Activated naive CD4-positive, alpha-beta T cell treated with anti-CD3 and anti-CD28 coated beads for 36 hours (primary cell): ENCODE results near the gene KCNG2. TPM values are rescaled to one million over a fixed set of nuclear protein-coding genes. Genes with fewer than 3 reads are reported as not detected.

Source experiments
- CTCF ChIA-PET: fragments of 350-600 bp; sonication (Branson Sonifier 250); formaldehyde crosslinking; loops from one replicate; lab custom pipeline; 2021; ENCODE audit warnings: antibody characterized with exemption; lab: Charles Lee
- DNase-seq: peaks from one replicate; pipeline ENCODE4 v3.0.0-alpha.2; 2020
- H3K27ac Mint-ChIP-seq: one replicate; pipeline ENCODE4 v1.8.0; 2021; ENCODE audit warnings: mild to moderate bottlenecking, mixed read lengths
- H3K27me3 Mint-ChIP-seq: one replicate; pipeline ENCODE4 v1.8.0; 2021; ENCODE audit warnings: low read depth, mixed read lengths
- H3K36me3 Mint-ChIP-seq: one replicate; pipeline ENCODE4 v1.8.0; 2021; ENCODE audit warnings: low read depth, mixed read lengths
- H3K4me1 Mint-ChIP-seq: one replicate; pipeline ENCODE4 v1.8.0; 2021; ENCODE audit warnings: low read depth, mixed read lengths
- H3K4me3 Mint-ChIP-seq: one replicate; pipeline ENCODE4 v1.8.0; 2021; ENCODE audit warnings: mild to moderate bottlenecking, moderate library complexity, mixed read lengths
- H3K9me3 Mint-ChIP-seq: one replicate; pipeline ENCODE4 v1.8.0; 2021; ENCODE audit warnings: mixed read lengths
- intact Hi-C: fragments of 100-400 bp; cut with micrococcal nuclease; formaldehyde crosslinking; loops from one replicate; pipeline ENCODE4 v1.15.1; 2023
- total RNA-seq, 2 experiments: library from RNA; stranded (reverse); gene quantifications; one replicate each; pipeline ENCODE4 v1.2.3, GENCODE V29; 2021

Gene KCNG2
- total RNA-seq, 2 experiments from 2014 or later = not detected

GRCh38 chr18:79756143-79756500 is 41.6 kb upstream of the KCNG2 start:
- H3K4me3 Mint-ChIP-seq = no peak overlapping the region

GRCh38 chr18:79756826-79757225 is 40.9 kb upstream of the KCNG2 start:
- Mint-ChIP-seq H3K4me1 (no peaks in the 10 kb centered on the region), H3K9me3 (peaks cover 40% of the 10 kb centered on the region), H3K27ac (no peak overlapping the region), H3K36me3 (peaks cover 52% of the 10 kb centered on the region), H3K4me3 (no peak overlapping the region), H3K27me3 (no peaks in the 10 kb centered on the region)
- intact Hi-C loops = no loop called here
- CTCF ChIA-PET = no interaction called here
- DNase-seq = no peak

More at GRCh38 chr18:79756143-79756500, 41.6 kb upstream of the KCNG2 start:
- H3K36me3 Mint-ChIP-seq = peaks cover 52% of the 10 kb centered on the region
- DNase-seq = no peak
- intact Hi-C loops = no loop called here
- H3K4me1 Mint-ChIP-seq = no peaks in the 10 kb centered on the region
- peaks cover 35% of the 10 kb centered on the region for H3K9me3 Mint-ChIP-seq
- H3K27ac Mint-ChIP-seq = no peak overlapping the region
- CTCF ChIA-PET = no interaction called here
- H3K27me3 Mint-ChIP-seq = no peaks in the 10 kb centered on the region

- Mint-ChIP-seq H3K27me3 (no peaks in the 10 kb centered on the region), H3K27ac (no peak overlapping the region), H3K4me1 (no peaks in the 10 kb centered on the region), H3K9me3 (peaks cover 52% of the 10 kb centered on the region), H3K4me3 (no peak overlapping the region), H3K36me3 (peaks cover 28% of the 10 kb centered on the region)
- no peak for DNase-seq
- intact Hi-C loops = no loop called here
- CTCF ChIA-PET = no interaction called here
Observed at GRCh38 chr18:79760348-79760747, 37.4 kb upstream of the KCNG2 start.

DNA sequence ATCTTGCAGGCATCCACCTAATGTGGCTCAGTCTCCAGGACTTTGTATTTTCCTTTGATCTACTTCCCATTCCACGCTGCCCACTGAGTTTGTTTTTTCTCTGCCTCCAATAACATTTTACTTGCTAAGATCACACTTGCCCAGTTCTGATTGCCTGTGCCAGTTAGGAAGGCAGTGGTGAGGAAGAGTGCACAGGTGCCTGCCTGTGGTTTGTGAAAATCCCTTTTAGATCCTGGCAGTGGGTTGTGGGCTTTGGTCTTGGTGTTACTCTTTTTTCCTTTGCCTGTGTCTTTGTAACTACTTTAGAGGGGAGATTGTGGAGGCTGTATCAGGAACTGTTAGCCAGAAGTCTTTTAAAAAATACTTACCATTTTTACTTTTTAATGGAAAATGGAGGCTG is 36.9 kb upstream of the KCNG2 start:
- Mint-ChIP-seq H3K27me3 (peaks cover 5% of the 10 kb centered on the region), H3K9me3 (peaks cover 52% of the 10 kb centered on the region), H3K4me3 (no peak overlapping the region), H3K27ac (no peak overlapping the region), H3K36me3 (peaks cover 24% of the 10 kb centered on the region), H3K4me1 (no peaks in the 10 kb centered on the region)
- CTCF ChIA-PET = no interaction called here
- DNase-seq = no peak
- intact Hi-C loops = no loop called here

GRCh38 chr18:79763407-79763806 is 34.3 kb upstream of the KCNG2 start:
- Mint-ChIP-seq H3K27ac (no peak overlapping the region), H3K4me1 (no peaks in the 10 kb centered on the region), H3K9me3 (peaks cover 48% of the 10 kb centered on the region), H3K36me3 (peaks cover 10% of the 10 kb centered on the region), H3K27me3 (peaks cover 16% of the 10 kb centered on the region), H3K4me3 (no peak overlapping the region)
- intact Hi-C loops = no loop called here
- CTCF ChIA-PET = interaction anchor here (0.6 to 0.7 kb wide), 2 partner anchors 10 to 383 kb away, joined by 3 read pairs; no protein-coding TSS in a partner anchor
- no peak for DNase-seq

DNA sequence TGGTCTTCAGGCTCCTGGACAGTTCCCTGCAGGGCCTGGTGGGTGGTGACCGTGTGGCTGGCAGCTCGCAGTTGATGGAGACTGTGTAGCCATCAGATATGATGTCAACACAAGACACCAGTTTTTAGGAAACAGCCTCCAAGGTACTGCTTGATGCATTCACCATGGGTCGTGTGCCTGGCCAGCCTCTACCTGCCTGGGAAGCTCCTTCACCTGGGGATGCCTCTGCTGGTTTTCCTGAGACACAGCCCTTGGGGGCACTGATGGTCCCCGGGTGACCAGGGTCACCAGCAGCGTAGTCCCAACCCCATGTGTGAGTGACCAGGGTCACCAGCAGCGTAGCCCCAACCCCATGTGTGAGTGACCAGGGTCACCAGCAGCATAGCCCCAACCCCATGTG is 33.6 kb upstream of the KCNG2 start:
- peaks cover 8% of the 10 kb centered on the region for H3K36me3 Mint-ChIP-seq
- CTCF ChIA-PET = interaction anchor here (0.6 to 0.7 kb wide), 2 partner anchors 10 to 384 kb away, joined by 3 read pairs; no protein-coding TSS in a partner anchor

GRCh38 chr18:79765491-79766245 is 32.1 kb upstream of the KCNG2 start:
- peaks cover 34% of the 10 kb centered on the region for H3K9me3 Mint-ChIP-seq
- no peak overlapping the region for H3K27ac Mint-ChIP-seq
- no peaks in the 10 kb centered on the region for H3K4me1 Mint-ChIP-seq
- peaks cover 22% of the 10 kb centered on the region for H3K27me3 Mint-ChIP-seq
- DNase-seq = no peak
- no peak overlapping the region for H3K4me3 Mint-ChIP-seq
- intact Hi-C loops = no loop called here
- H3K36me3 Mint-ChIP-seq = peaks cover 4% of the 10 kb centered on the region
- CTCF ChIA-PET = no interaction called here

More for the DNA sequence above, 33.6 kb upstream of the KCNG2 start:
- Mint-ChIP-seq H3K27ac (no peak overlapping the region), H3K4me3 (no peak overlapping the region), H3K4me1 (no peaks in the 10 kb centered on the region), H3K9me3 (peaks cover 44% of the 10 kb centered on the region), H3K27me3 (peaks cover 18% of the 10 kb centered on the region)
- intact Hi-C loops = no loop called here
- DNase-seq = no peak

- peaks cover 30% of the 10 kb centered on the region for H3K9me3 Mint-ChIP-seq
- peaks cover 22% of the 10 kb centered on the region for H3K27me3 Mint-ChIP-seq
- H3K4me1 Mint-ChIP-seq = no peaks in the 10 kb centered on the region
- CTCF ChIA-PET = interaction anchor here (0.7 kb wide), 1 partner anchor 46 kb away, joined by 4 read pairs; no protein-coding TSS in a partner anchor
- intact Hi-C loops = no loop called here
- no peak overlapping the region for H3K27ac Mint-ChIP-seq
- H3K36me3 Mint-ChIP-seq = peaks cover 4% of the 10 kb centered on the region
- no peak overlapping the region for H3K4me3 Mint-ChIP-seq
- no peak for DNase-seq
Observed at GRCh38 chr18:79766308-79766707, 31.4 kb upstream of the KCNG2 start.

GRCh38 chr18:79768745-79769144 is 29.0 kb upstream of the KCNG2 start:
- H3K4me3 Mint-ChIP-seq = no peak overlapping the region
- H3K9me3 Mint-ChIP-seq = peaks cover 12% of the 10 kb centered on the region
- H3K27me3 Mint-ChIP-seq = peaks cover 24% of the 10 kb centered on the region
- CTCF ChIA-PET = no interaction called here
- no peak for DNase-seq
- intact Hi-C loops = no loop called here
- H3K27ac Mint-ChIP-seq = no peak overlapping the region
- peaks cover 4% of the 10 kb centered on the region for H3K36me3 Mint-ChIP-seq
- H3K4me1 Mint-ChIP-seq = no peaks in the 10 kb centered on the region

DNA sequence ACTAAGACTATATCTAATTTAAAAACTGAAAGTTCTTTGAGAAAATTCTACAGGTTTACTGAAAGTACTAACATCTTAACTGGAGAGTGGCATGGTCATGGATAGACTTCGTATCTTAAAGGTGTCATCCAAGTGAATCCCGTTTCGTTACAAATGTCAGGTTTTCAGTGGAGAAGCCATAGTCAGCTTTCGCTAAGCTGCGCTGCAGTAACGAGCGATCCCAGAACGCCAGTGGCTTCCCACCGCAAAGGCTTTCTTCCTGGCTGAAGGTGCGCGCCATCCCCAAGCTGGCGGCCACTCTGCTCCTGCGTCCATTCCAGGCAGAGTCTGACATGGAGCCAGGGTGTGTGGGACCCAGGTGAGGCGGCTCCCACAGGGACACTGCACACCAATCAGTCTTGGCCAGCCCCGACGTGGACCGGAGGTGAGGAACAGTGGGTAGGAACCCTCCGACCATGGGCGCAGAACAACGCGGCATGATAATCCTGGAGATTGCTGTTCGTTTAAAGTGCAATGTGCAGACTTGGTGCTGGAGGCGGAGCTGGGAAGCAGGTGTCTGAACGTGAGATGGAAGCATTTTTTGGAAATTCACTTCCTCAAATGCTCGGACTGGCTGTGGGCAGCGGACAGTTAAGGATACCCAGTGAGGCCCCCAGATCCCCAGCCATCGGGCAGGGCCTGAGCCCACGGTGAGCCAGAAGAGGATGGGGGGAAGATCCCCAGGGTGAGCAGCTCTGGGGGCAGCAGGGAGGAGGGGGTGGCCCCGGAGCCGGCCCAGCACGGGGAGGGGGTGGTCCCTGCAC is 27.8 kb upstream of the KCNG2 start:
- Mint-ChIP-seq H3K27me3 (peaks cover 27% of the 10 kb centered on the region), H3K27ac (no peak overlapping the region), H3K9me3 (peaks cover 11% of the 10 kb centered on the region), H3K4me3 (no peak overlapping the region), H3K36me3 (peaks cover 4% of the 10 kb centered on the region), H3K4me1 (no peaks in the 10 kb centered on the region)
- DNase-seq = no peak
- CTCF ChIA-PET = no interaction called here
- intact Hi-C loops = no loop called here

GRCh38 chr18:79770501-79770815 is 27.3 kb upstream of the KCNG2 start:
- no peaks in the 10 kb centered on the region for H3K4me1 Mint-ChIP-seq
- DNase-seq = no peak
- peaks cover 11% of the 10 kb centered on the region for H3K9me3 Mint-ChIP-seq
- no peak overlapping the region for H3K4me3 Mint-ChIP-seq
- no peak overlapping the region for H3K27ac Mint-ChIP-seq
- peaks cover 28% of the 10 kb centered on the region for H3K27me3 Mint-ChIP-seq
- CTCF ChIA-PET = no interaction called here
- intact Hi-C loops = no loop called here
- peaks cover 4% of the 10 kb centered on the region for H3K36me3 Mint-ChIP-seq

DNA sequence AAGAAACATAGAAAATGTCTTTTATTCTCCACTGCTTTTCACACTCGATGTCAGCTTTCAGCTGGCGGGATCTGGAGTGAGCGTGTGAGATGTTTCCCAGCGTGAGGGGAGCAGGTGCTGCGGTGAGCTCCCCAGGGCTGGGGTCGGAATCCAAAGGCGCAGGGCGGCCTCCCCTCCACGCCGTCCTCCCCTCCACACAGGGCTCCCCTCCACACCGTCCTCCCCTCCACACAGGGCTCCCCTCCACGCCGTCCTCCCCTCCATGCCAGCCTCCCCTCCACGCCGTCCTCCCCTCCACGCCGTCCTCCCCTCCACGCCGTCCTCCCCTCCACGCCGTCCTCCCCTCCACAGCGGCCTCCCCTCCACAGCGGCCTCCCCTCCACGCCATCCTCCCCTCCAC is 26.9 kb upstream of the KCNG2 start:
- CTCF ChIA-PET = no interaction called here
- H3K4me3 Mint-ChIP-seq = no peak overlapping the region

More for the DNA sequence above, 26.9 kb upstream of the KCNG2 start:
- Mint-ChIP-seq H3K36me3 (peaks cover 4% of the 10 kb centered on the region), H3K9me3 (peaks cover 11% of the 10 kb centered on the region), H3K27me3 (peaks cover 25% of the 10 kb centered on the region), H3K27ac (no peak overlapping the region), H3K4me1 (no peaks in the 10 kb centered on the region)
- DNase-seq = no peak
- intact Hi-C loops = no loop called here
